Osteoblast (primary cell): ENCODE data around the gene CHST11. TPM values are rescaled to one million over a fixed set of nuclear protein-coding genes. Genes with fewer than 3 reads are reported as not detected.

Experiments used
- DNase-seq: peaks from one replicate; pipeline ENCODE4 v3.0.0; 2011; ENCODE audit warnings: low spot score, mixed read lengths; ENCODE audit not compliant: insufficient read length; ENCODE audit errors: missing footprints
- H2AFZ ChIP-seq: 2 replicates; pipeline ENCODE4 v1.6.0; 2011; ENCODE audit warnings: mild to moderate bottlenecking, low read length
- H3K27ac ChIP-seq: 2 replicates; pipeline ENCODE4 v1.5.1; 2011; ENCODE audit warnings: mild to moderate bottlenecking, low read depth, low read length, moderate library complexity
- H3K27me3 ChIP-seq: 2 replicates; pipeline ENCODE4 v1.6.0; 2012; ENCODE audit warnings: mild to moderate bottlenecking, control low read depth, inconsistent platforms, low read length, moderate library complexity; ENCODE audit not compliant: insufficient read depth
- H3K36me3 ChIP-seq: 2 replicates; pipeline ENCODE4 v1.5.1; 2011; ENCODE audit warnings: mild to moderate bottlenecking, low read length, control low read depth, moderate library complexity; ENCODE audit not compliant: insufficient read depth
- H3K4me1 ChIP-seq: 2 replicates; pipeline ENCODE4 v1.5.1; 2011; ENCODE audit warnings: mild to moderate bottlenecking, low read length, control low read depth, moderate library complexity; ENCODE audit not compliant: insufficient read depth
- H3K4me2 ChIP-seq: 2 replicates; pipeline ENCODE4 v1.6.0; 2011; ENCODE audit warnings: mild to moderate bottlenecking, low read length; ENCODE audit not compliant: insufficient read depth
- H3K4me3 ChIP-seq: fragments of 200-600 bp; sonication (generic); 3 replicates; pipeline ENCODE4 v1.5.1; 2012; ENCODE audit warnings: mild to moderate bottlenecking, low read length, inconsistent platforms; ENCODE audit not compliant: insufficient read depth
- H3K79me2 ChIP-seq: 2 replicates; pipeline ENCODE4 v1.6.0; 2012; ENCODE audit warnings: mild to moderate bottlenecking, low read length, control low read depth, inconsistent platforms; ENCODE audit not compliant: insufficient read depth
- H3K9me3 ChIP-seq: 2 replicates; pipeline ENCODE4 v1.5.1; 2011; ENCODE audit warnings: low read depth, low read length, control low read depth
- H4K20me1 ChIP-seq: 2 replicates; pipeline ENCODE4 v1.6.0; 2012; ENCODE audit warnings: mild to moderate bottlenecking, low read length, control low read depth; ENCODE audit not compliant: insufficient read depth
- CTCF ChIP-seq: IDR thresholded peaks from 2 replicates; pipeline ENCODE4 v1.5.1; 2011; ENCODE audit warnings: mild to moderate bottlenecking, low read depth, low read length, moderate library complexity; ENCODE audit errors: extremely low read depth
- total RNA-seq: library from RNA; depleted of rRNA; stranded (reverse); fragments of >200 nt; gene quantifications from 2 replicates; pipeline ENCODE4 v1.2.3, GENCODE V29; 2012

The CHST11 gene
- total RNA-seq, 1 donor, result 24.6 TPM

- no peak overlapping the region for H3K4me3 ChIP-seq
- no peaks in the 10 kb centered on the region for H3K27me3 ChIP-seq
- no peak overlapping the region for H2AFZ ChIP-seq
- H3K27ac ChIP-seq, result no peak overlapping the region
- TF ChIP-seq CTCF, result no peak
- H3K4me1 ChIP-seq, result no peaks in the 10 kb centered on the region
- no peaks in the 10 kb centered on the region for H3K36me3 ChIP-seq
- no peak overlapping the region for H3K4me2 ChIP-seq
- peaks cover 68% of the 10 kb centered on the region for H3K79me2 ChIP-seq
- H4K20me1 ChIP-seq, result peaks cover 33% of the 10 kb centered on the region
- H3K9me3 ChIP-seq, result no peaks in the 10 kb centered on the region
- DNase-seq, result no peak
Measured at GRCh38 chr12:104510873-104511440, 54.2 kb downstream of the CHST11 start.

GRCh38 chr12:104513681-104514080 is 56.9 kb downstream of the CHST11 start:
- no peak for TF ChIP-seq CTCF
- Histone ChIP-seq H3K4me3 (no peak overlapping the region), H2AFZ (no peak overlapping the region), H4K20me1 (peaks cover 27% of the 10 kb centered on the region), H3K4me2 (no peak overlapping the region), H3K27ac (no peak overlapping the region), H3K79me2 (peaks cover 62% of the 10 kb centered on the region), H3K36me3 (no peaks in the 10 kb centered on the region), H3K4me1 (no peaks in the 10 kb centered on the region), H3K27me3 (no peaks in the 10 kb centered on the region), H3K9me3 (no peaks in the 10 kb centered on the region)
- DNase-seq, result no peak

GRCh38 chr12:104514092-104514810 is 57.5 kb downstream of the CHST11 start:
- H2AFZ ChIP-seq, result no peak overlapping the region
- H4K20me1 ChIP-seq, result peaks cover 25% of the 10 kb centered on the region
- no peaks in the 10 kb centered on the region for H3K4me1 ChIP-seq
- H3K79me2 ChIP-seq, result peaks cover 66% of the 10 kb centered on the region
- no peaks in the 10 kb centered on the region for H3K36me3 ChIP-seq
- H3K27ac ChIP-seq, result no peak overlapping the region
- no peak for TF ChIP-seq CTCF
- H3K9me3 ChIP-seq, result no peaks in the 10 kb centered on the region
- no peak overlapping the region for H3K4me3 ChIP-seq
- no peak overlapping the region for H3K4me2 ChIP-seq
- no peak for DNase-seq
- H3K27me3 ChIP-seq, result no peaks in the 10 kb centered on the region

GRCh38 chr12:104515899-104516298 is 59.2 kb downstream of the CHST11 start:
- no peak for DNase-seq

More at GRCh38 chr12:104515899-104516298, 59.2 kb downstream of the CHST11 start:
- Histone ChIP-seq H3K9me3 (no peaks in the 10 kb centered on the region), H3K79me2 (peaks cover 67% of the 10 kb centered on the region), H3K36me3 (no peaks in the 10 kb centered on the region), H3K27me3 (no peaks in the 10 kb centered on the region), H3K27ac (no peak overlapping the region), H2AFZ (no peak overlapping the region), H3K4me3 (no peak overlapping the region), H3K4me2 (no peak overlapping the region), H4K20me1 (peaks cover 27% of the 10 kb centered on the region), H3K4me1 (no peaks in the 10 kb centered on the region)
- TF ChIP-seq CTCF, result no peak
